AML-193 (cell line): ENCODE data around the gene TNK1.

ENCODE experiments used
- DNase-seq, 2 experiments: peaks; one replicate each; lab custom pipeline; 2025; lab: John Stamatoyannopoulos, UW

The TNK1 gene

DNA sequence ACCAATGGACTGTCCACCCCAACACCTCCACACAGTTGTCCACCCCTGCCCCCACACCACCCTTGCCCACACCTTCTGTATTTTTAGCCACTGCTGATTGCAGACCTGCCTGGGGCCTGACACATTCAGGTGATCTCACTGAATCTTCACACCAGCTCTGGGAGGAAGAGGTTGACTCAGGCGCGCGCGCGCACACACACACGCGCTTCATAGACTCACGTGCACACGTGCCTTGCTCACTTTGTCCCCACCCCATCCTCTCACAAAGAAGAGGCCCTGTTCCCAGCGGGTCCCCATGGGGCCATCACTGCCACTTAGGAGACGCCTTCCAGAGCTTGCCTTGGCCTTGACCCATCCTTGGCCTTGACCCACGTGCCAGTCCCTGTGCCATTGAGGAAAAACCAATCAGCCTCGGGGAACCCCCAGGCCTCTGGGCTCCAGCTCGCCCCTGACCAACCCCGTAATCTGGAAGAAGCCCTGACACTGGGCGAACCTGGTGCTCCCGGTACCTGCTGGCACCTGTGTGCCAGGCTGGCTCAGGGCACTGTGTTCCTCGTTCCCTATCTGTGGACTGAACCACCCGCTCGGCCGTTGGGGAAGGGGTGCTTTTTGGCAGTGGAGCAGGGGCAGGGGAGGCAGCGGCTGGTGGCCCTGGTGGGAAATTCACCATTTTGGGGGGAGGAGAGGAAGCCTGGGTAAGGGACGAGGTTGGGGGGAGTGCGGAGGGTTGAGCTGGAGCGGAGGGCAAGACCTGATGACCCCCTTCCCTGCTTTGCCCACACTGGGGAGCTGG lies 29.9 kb downstream of the TNK1 start:
- no peak for DNase-seq

DNA sequence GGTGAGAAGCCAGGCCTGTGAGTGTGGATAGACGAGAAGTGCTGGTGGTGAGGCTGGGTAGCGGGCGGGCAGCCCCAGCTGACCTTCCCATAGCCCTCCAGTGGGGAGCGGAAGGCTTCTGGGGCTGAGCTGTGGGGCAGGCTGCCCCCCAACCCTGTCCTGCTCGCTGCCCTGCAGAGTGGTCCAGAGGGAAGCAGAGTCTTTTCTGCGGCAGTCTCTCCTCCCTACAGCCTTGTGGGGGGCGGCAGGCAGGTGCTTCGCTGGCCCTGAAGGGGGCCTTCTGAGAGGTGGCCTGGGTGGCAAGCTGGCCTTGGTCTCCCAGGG lies 30.5 kb downstream of the TNK1 start:
- no peak for DNase-seq

DNA sequence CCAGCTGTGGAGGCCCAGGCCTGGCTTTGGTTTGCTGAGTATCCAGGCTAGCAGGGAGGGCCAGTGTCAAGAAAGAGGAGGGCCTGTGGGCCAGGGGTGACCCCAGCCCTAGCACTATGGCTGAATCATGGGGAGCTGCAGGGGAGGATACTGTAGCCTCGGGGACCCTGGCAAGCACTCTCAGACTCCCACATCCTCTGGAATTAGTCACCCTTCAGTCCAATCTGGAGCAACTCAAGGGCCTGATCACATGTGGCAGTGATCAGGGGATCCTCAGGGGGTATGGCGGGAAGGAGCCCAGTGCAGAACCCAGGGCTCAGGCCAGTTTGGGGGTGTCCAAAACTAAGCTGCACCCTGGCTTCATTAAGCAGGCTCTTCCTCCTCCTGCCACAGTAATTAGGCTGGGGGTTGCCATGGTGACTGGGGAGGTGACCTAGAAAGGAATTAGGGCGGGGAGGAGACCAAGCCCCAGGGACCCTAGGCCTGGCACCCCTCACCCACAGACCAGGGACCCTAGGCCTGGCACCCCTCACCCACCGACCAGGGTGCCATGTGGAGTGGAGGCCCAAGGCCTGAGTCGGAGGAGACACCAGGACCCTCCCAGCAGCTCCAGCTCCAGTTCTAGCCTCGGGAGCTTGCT lies 32.6 kb downstream of the TNK1 start:
- no peak for DNase-seq

DNA sequence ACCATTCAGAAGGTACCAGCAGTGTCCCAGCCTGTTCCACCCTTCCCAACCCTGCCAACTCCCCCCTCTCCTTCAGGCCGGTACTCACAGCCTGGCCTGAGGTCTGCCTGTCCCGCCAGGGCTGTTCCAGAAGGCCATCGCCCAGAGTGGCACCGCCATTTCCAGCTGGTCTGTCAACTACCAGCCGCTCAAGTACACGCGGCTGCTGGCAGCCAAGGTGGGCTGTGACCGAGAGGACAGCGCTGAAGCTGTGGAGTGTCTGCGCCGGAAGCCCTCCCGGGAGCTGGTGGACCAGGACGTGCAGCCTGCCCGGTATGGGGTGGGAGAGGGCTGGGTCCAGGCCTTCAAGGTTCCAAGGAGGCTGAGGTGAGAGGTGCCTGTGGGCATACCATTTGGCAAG lies 33.9 kb downstream of the TNK1 start:
- DNase-seq = no peak

DNA sequence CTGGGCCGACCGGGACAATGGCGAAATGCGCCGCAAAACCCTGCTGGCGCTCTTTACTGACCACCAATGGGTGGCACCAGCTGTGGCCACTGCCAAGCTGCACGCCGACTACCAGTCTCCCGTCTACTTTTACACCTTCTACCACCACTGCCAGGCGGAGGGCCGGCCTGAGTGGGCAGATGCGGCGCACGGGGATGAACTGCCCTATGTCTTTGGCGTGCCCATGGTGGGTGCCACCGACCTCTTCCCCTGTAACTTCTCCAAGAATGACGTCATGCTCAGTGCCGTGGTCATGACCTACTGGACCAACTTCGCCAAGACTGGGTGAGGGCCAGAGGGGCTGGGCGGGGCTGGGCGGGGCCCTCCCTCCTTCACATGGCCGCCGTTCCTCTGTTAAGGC lies 34.9 kb downstream of the TNK1 start:
- no peak for DNase-seq

DNA sequence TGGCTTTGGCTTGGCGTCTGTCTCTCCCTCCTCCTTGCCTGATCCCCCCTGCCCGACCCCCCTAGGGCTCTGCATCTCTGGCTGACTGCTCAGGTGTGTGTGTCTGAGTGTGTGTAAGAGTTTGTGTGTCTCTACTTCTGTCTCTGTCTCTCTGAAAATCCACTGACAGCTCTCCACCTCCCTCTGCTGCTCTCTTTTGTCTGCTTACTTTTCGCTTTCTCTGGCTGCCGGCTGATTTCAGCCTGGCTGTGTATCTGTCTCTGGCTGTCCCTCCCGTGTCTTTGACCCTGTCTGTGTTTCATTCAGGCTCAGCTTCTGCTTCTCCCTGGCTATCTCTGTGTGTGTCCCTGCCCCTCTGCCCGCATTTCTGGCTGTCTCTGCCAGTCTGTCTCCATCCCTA lies 35.4 kb downstream of the TNK1 start:
- DNase-seq = no peak

DNA sequence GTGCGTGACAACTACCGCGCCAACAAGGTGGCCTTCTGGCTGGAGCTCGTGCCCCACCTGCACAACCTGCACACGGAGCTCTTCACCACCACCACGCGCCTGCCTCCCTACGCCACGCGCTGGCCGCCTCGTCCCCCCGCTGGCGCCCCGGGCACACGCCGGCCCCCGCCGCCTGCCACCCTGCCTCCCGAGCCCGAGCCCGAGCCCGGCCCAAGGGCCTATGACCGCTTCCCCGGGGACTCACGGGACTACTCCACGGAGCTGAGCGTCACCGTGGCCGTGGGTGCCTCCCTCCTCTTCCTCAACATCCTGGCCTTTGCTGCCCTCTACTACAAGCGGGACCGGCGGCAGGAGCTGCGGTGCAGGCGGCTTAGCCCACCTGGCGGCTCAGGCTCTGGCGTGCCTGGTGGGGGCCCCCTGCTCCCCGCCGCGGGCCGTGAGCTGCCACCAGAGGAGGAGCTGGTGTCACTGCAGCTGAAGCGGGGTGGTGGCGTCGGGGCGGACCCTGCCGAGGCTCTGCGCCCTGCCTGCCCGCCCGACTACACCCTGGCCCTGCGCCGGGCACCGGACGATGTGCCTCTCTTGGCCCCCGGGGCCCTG lies 36.3 kb downstream of the TNK1 start:
- DNase-seq = no peak

DNA sequence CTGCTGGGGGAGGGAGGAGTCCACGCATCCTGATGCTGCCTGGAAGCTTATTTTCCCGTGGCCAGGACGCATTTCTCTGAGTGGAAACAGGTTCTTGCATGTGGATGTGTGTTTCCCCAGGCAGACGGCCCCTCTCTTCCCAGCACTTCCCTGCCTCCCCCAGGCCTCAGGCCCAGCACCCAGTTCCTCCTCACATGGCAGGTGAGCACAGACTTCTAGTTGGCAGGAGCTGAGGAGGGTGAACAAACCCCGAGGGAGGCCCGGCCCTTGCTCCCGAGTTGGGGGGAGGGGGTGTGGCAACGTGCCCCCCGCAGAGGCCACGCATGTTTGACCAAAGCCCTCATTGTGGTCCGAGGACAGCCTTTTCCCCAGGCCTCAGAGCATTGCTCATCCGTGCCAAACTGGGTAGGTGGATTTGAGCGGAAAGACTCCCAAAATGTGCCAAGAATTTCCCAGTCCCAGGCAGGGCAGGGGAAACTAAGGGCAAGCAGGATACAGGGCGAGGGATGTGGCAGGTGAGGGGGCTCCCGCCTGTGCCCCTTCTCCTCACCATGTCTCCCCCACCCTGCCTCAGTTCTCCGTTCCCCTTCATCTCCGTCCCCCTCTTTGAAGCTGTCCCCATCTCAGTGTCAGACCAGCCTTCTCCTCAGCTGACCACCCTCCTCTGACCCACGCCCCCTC lies 37.7 kb downstream of the TNK1 start:
- DNase-seq = no peak

DNA sequence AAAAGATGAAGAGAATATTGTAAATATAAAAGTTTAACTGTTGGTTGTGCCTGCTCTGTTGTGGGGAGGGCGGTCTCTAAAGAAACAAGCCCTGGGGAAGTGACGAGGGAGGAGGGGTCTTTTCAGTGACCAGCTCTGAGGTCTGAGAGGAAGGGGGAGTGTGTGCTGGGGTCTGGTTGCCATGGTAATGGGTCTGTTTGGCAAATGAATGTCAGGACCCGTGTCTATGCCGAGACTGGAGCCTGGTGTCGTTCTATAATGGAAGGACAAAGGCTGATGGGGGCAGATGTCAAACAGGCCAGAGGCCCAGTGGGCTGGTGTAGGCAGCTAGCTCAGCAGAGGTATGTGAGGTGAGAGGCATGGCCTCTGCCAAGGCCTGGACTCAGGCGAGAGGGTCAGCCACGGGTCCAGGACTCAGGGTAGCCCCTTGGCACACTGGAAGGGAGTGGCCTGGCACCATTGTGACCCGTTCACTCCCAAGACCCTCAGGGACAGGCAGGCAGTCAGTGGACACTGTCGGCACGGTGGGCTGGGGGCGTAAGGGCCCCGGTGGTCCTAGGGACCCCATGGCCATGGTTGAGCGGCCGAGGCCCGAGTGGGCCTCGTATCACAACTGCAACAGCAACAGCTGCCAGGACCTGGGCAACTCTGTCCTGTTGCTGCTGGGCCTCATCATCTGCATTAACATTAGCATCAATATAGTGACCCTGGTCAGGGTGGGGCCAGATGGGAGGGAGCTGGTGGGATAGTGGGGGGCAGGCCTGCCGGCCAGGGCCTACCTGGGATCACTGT lies 39.1 kb downstream of the TNK1 start, which contains the start of gene SPEM1:
SPEM1 (plus strand) TSS at position 506 of the 792 bp plus-strand sequence; CDS start at position 567, 61 bp downstream.
- no peak for DNase-seq

DNA sequence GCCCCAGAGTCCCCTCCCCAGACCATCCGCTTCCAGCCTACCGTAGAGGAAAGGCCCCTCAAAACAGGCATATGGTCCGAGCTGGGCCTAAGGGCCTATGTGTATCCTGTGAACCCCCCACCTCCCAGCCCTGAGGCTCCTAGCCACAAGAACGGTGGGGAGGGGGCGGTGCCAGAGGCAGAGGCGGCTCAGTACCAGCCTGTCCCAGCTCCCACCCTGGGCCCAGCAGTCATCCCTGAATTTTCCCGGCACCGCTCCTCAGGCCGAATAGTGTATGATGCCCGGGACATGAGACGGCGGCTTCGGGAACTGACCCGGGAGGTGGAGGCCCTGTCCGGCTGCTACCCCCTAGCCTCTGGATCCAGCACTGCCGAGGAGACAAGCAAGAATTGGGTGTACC lies 40.3 kb downstream of the TNK1 start:
- DNase-seq = no peak

DNA sequence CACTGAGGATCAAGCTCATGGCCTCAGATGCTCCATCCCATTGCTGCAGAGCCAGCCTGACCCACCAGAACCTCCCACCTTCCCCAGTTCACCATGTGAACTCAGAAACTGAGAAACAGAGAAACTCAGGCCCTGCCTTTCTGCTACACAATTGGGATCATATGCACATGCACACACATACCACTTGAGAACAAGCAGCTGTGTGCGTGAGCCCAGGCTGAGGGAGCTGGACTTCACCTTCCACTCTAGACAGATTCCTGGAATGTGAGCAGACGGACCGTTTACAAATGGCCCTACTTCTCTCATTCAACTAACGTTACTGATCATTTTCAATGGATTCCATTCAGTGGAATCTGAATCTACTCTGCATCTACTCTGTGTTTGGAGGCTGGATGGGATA lies 42.8 kb downstream of the TNK1 start:
- no peak for DNase-seq

DNA sequence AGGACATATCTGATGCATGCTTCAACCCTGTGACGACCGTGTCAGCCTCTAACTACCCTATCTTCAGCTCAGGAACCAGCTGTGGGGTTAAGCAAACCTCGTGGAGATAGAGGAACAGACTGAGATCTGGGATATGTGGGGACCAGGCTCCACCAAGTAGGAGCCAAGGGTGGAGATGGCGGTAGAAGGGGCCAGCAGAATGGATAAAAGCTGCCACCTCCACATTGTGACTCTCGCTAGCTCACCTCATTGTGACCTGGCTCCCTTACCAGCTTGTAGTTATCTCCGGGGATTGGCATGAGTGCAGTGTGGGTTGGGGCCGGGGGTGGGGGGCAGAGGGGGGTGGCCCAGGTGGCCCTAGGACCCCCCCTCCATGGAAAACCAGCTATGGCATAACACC lies 44.4 kb downstream of the TNK1 start, which contains the start of gene SPEM2:
SPEM2 (plus strand) TSS at position 301 of the 400 bp plus-strand sequence; CDS start at position 374, 73 bp downstream.
- no peak for DNase-seq

DNA sequence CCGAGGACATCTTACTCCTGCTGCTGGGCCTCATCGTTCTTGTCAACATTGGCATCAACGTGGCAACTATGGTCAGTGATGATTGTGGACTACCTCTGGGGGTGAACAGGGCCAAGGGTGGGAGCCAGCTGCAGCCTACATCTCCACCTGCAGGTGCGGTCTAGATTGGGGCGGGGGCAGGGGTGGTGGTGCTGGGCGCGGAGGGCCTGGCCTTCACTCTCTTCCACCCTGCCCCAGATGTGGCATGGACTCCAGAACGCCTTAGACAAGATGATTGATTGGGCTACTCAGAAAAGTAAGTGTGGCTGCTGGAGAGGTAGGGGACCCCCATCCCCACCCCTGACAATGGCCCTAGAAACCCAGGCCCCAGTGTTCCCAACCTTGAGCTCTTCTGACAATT lies 44.9 kb downstream of the TNK1 start:
- DNase-seq = no peak

DNA sequence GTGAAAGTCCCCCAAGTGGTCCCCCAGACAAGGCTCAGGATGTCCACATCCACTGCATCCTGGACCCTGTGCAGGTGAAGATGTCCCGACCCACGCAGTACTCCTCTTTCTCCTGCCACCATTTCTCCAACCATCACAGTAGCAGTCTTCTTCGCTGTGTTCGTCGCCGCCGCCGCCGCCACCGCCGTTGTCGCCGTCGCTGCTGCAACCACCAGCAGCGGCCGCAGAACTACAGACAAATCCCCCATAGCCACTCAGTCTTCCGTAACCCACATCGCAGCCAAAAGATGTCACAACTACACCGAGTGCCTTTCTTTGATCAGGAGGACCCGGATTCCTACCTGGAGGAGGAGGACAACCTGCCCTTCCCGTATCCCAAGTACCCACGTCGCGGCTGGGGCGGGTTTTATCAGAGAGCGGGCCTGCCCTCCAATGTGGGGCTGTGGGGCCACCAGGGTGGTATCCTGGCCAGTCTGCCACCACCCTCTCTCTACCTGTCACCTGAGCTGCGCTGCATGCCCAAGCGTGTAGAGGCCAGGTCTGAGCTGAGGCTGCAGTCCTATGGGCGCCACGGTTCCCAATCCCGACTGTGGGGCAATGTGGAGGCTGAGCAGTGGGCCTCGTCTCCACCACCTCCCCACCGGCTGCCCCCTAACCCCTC lies 45.4 kb downstream of the TNK1 start:
- DNase-seq = no peak

DNA sequence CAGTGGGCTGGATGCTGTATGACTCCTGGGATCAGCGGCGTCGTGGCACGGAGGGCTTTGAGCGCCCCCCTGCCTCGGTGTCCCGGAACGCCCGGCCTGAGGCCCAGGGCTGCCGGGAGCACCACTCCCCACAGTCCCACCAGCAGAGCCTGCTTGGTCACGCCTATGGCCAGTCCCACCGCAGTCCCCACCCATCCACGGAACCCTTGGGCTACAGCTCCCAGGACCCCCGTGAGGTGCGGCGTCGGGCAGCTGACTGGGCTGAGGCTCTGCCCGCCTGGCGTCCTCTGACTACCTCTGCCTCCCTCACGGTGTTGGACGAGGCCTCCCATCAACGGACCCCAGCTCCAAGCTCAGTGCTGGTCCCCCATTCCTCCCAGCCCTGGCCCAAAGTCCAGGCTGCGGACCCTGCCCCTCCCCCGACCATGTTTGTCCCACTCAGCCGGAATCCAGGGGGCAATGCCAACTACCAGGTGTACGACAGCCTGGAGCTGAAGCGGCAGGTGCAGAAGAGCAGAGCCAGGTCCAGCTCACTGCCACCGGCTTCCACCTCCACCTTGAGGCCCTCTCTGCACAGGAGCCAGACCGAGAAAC lies 46.1 kb downstream of the TNK1 start:
- no peak for DNase-seq

DNA sequence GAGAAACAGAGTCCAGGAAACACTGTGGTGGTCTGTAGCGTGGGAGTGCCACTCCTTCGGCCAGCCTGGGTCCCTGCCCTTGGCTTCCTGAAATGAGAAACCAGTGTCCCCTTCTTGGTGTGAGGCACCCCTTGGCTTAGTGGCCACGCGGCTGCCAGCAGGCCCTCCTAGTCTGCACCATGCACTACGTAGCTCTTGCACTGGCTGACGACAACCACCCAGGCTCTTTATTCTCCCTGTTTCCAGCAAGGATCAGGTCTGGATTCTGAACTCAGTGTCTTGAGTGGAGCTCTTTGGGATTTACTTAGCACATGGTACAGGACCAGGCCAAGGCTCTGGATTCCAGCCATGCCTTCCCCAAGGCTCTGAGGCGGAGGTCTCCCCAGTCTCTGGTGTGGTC lies 46.7 kb downstream of the TNK1 start:
- DNase-seq = no peak

DNA sequence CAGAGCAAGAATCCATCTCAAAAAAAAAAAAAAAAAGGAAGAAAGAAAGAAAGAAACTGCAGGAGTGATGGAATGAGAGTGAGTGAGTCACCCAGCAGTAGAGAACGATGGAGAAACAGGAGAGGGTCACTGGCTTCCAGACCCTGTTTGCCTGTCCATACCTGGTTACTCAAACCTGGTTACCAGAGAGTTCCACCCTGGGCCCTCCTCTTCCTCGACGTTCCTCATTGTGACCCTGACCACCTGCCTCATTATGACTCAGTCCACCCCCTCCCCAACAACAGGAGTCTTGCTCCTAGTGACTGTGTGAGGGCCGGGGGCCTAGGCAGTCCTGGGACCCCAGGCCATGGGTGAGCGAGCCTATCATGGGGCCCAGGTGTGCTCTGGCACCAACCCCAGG lies 47.7 kb downstream of the TNK1 start, which contains the start of gene SPEM3:
SPEM3 (plus strand) TSS at position 301 of the 400 bp plus-strand sequence; CDS start at position 347, 46 bp downstream.
- DNase-seq = no peak

DNA sequence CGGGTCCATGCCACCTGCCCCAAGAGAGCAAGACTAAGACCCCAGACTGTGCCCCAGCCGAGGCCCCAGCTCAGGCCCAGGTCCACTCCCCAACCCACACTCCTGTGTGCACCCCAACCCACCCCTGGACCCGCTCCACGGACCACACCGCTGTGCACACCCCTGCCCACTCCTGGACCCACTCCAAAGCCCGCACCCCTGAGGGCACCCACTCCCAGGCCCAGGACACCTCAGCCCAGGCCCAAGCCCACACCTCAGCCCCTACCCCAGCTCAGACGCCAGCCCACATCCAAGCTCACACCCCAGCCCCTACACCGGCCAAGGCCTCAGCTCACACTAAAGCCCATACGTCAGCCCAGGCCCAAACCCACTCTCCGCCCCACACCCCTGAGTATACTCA lies 48.8 kb downstream of the TNK1 start:
- DNase-seq = no peak

DNA sequence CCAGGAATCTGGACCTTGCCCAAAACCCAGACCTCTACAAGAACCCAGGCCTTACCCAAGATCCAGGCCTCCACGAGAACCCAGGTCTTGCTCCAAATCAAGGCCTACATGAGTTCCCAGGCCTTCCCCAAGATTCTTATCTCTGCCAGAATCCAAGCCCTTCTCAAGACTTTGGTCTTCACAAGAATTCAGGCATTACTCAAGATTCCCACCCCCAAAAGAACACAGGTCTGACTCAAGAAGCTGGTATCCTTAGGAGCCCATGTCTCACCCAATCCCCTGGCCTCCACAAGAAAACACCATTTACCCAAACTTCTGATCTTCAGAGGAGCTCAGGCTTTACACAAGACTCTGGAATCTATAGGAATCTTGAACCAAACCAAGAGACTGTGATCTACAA lies 50.3 kb downstream of the TNK1 start:
- no peak for DNase-seq

DNA sequence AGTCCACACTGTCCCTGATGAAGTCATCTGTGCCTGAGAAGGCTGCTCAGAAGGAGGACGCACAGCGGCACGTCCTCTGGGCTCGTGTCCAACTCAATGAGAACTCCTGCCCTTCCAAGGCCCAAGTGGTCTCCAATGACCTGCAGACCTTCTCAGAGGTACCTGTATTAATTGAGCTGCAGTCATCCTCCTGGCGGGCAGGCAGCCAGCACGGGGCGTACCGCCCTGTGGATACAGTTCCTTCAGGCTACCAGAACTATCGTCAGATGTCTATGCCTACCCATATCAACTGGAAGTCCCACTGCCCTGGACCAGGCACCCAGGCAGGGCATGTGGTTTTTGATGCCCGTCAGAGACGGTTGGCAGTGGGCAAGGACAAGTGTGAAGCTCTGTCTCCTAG lies 51.4 kb downstream of the TNK1 start:
- DNase-seq = no peak
